ENCODE results near the gene MMS22L.

DNA sequence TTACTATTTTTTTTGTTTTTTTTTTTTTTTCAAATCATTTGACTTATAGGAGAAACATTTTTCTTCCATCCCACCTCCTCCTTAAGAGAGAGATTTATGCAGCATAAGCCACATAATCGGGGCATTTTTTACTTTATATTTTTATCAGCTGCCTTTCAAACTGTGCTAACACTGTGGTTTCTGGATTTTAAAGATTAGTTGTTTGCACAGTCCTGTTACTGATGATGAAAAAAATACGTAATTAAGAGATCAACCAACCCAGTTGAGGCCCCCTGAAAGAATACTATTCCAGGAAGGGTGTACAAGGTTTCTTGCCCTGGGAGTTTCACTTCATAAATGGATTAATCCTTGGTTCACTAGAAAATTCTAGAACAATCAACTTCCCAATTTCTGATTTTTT, 68.3 kb downstream of the MMS22L start:
- TF ChIP-seq, protein P1, sequence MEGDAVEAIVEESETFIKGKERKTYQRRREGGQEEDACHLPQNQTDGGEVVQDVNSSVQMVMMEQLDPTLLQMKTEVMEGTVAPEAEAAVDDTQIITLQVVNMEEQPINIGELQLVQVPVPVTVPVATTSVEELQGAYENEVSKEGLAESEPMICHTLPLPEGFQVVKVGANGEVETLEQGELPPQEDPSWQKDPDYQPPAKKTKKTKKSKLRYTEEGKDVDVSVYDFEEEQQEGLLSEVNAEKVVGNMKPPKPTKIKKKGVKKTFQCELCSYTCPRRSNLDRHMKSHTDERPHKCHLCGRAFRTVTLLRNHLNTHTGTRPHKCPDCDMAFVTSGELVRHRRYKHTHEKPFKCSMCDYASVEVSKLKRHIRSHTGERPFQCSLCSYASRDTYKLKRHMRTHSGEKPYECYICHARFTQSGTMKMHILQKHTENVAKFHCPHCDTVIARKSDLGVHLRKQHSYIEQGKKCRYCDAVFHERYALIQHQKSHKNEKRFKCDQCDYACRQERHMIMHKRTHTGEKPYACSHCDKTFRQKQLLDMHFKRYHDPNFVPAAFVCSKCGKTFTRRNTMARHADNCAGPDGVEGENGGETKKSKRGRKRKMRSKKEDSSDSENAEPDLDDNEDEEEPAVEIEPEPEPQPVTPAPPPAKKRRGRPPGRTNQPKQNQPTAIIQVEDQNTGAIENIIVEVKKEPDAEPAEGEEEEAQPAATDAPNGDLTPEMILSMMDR (IDR thresholded peaks at IDR 0.05; ENCODE audit: insufficient read depth, low read length, poor library complexity, severe bottlenecking) = no peak
- TF ChIP-seq EZH2phosphoT487 (conservative IDR thresholded peaks at IDR 0.05; ENCODE audit: low read length) = no peak

All from SU-DHL-6 (cell line).